GM19395 (cell line): ENCODE data around the gene DLG1.
"Not testable (repeated sequence)": the region's sequence is repeated elsewhere in the genome, so short reads cannot be mapped to it uniquely, and the experiment has no call there.

ENCODE experiments used
- ATAC-seq: cut with Tn5 transposase; IDR thresholded peaks from one replicate; pipeline ENCODE4 v1.9.1; 2021; ENCODE audit warnings: mild to moderate bottlenecking, moderate library complexity; ENCODE audit not compliant: unreplicated experiment

Gene DLG1

GRCh38 chr3:197292083-197292646 lies 6.2 kb downstream of the DLG1 start:
- ATAC-seq: no peak

- no peak for ATAC-seq
Observed at GRCh38 chr3:197289726-197290125, 8.7 kb downstream of the DLG1 start.

GRCh38 chr3:197286678-197287077 lies 11.7 kb downstream of the DLG1 start:
- no peak for ATAC-seq

- ATAC-seq: no peak
Observed at GRCh38 chr3:197285557-197285956, 12.9 kb downstream of the DLG1 start.

- no peak for ATAC-seq
Observed at GRCh38 chr3:197283045-197283444, 15.4 kb downstream of the DLG1 start.

- ATAC-seq: no peak
Observed at GRCh38 chr3:197281849-197282248, 16.6 kb downstream of the DLG1 start.

GRCh38 chr3:197280156-197280555 lies 18.3 kb downstream of the DLG1 start:
- no peak for ATAC-seq

- no peak for ATAC-seq
Observed at GRCh38 chr3:197278933-197279332, 19.5 kb downstream of the DLG1 start.

- ATAC-seq: not testable (repeated sequence)
Observed at GRCh38 chr3:197276808-197277207, 21.6 kb downstream of the DLG1 start.

GRCh38 chr3:197270558-197271317 lies 27.7 kb downstream of the DLG1 start:
- no peak for ATAC-seq

- no peak for ATAC-seq
Observed at GRCh38 chr3:197269024-197269423, 29.4 kb downstream of the DLG1 start.

GRCh38 chr3:197268294-197268693 lies 30.1 kb downstream of the DLG1 start:
- ATAC-seq: no peak

GRCh38 chr3:197266331-197266730 lies 32.1 kb downstream of the DLG1 start:
- ATAC-seq: no peak

- no peak for ATAC-seq
Observed at GRCh38 chr3:197262709-197263108, 35.7 kb downstream of the DLG1 start.

GRCh38 chr3:197261164-197261509 lies 37.3 kb downstream of the DLG1 start:
- ATAC-seq: no peak

GRCh38 chr3:197260491-197261163 lies 37.8 kb downstream of the DLG1 start:
- no peak for ATAC-seq

- no peak for ATAC-seq
Observed at GRCh38 chr3:197259096-197259495, 39.3 kb downstream of the DLG1 start.

GRCh38 chr3:197258168-197258755 lies 40.1 kb downstream of the DLG1 start:
- no peak for ATAC-seq

- ATAC-seq: no peak
Observed at GRCh38 chr3:197257711-197258110, 40.7 kb downstream of the DLG1 start.

- ATAC-seq: no peak
Observed at GRCh38 chr3:197256836-197257444, 41.5 kb downstream of the DLG1 start.

GRCh38 chr3:197256104-197256503 lies 42.3 kb downstream of the DLG1 start:
- ATAC-seq: no peak
